Caco-2 (cell line): ENCODE results near the gene KIF16B. TPM values are rescaled to one million over a fixed set of nuclear protein-coding genes. Genes with fewer than 3 reads are reported as not detected.

Source experiments
- BruUV-seq: library from RNA; stranded (reverse); fragments of 400-500 nt; replicated peaks from 2 replicates; lab custom pipeline; 2021; lab: Mats Ljungman, UMichigan
- CTCF ChIA-PET: fragments of 300-600 bp; sonication (Branson Sonifier 250); formaldehyde crosslinking; loops from one replicate; lab custom pipeline; 2022; ENCODE audit warnings: antibody characterized with exemption; lab: Charles Lee
- POLR2A ChIA-PET: fragments of 300-600 bp; sonication (Branson Sonifier 250); formaldehyde crosslinking; loops from one replicate; lab custom pipeline; 2022; ENCODE audit warnings: antibody characterized with exemption; lab: Charles Lee
- DNase-seq, 2 experiments: peaks; one replicate each; pipeline versions ENCODE4 v3.0.0 to v3.0.0-alpha.2; 2020 to 2022
- H3K27me3 ChIP-seq: replicated peaks from 2 replicates; pipeline ENCODE4 v1.6.0; 2011; ENCODE audit warnings: low read length; ENCODE audit not compliant: control insufficient read depth, insufficient read depth
- H3K36me3 ChIP-seq: 2 replicates; pipeline ENCODE4 v1.5.1; 2011; ENCODE audit warnings: low read length; ENCODE audit not compliant: control insufficient read depth, insufficient read depth
- H3K4me1 ChIP-seq: fragments of 250-450 bp; sonication (Bioruptor Pico); 2 replicates; pipeline ENCODE4 v1.5.1; 2020; ENCODE audit warnings: mild to moderate bottlenecking
- H3K4me3 ChIP-seq: 2 replicates; pipeline ENCODE4 v1.5.1; 2011; ENCODE audit warnings: low read depth, mild to moderate bottlenecking, control low read depth, low read length
- H3K9me3 ChIP-seq: fragments of 250-450 bp; sonication (Bioruptor Pico); 2 replicates; pipeline ENCODE4 v1.5.1; 2020; ENCODE audit warnings: mild to moderate bottlenecking, moderate library complexity
- H3K27ac Mint-ChIP-seq: one replicate; pipeline ENCODE4 v1.8.0; 2022; ENCODE audit warnings: mixed read lengths; ENCODE audit not compliant: unreplicated experiment
- H3K27me3 Mint-ChIP-seq: one replicate; pipeline ENCODE4 v1.8.0; 2022; ENCODE audit warnings: mixed read lengths; ENCODE audit not compliant: insufficient read depth, unreplicated experiment
- H3K36me3 Mint-ChIP-seq: one replicate; pipeline ENCODE4 v1.8.0; 2022; ENCODE audit warnings: mild to moderate bottlenecking, mixed read lengths; ENCODE audit not compliant: insufficient read depth, unreplicated experiment
- H3K4me1 Mint-ChIP-seq: one replicate; pipeline ENCODE4 v1.8.0; 2022; ENCODE audit warnings: low read depth, mixed read lengths; ENCODE audit not compliant: unreplicated experiment
- H3K4me3 Mint-ChIP-seq: one replicate; pipeline ENCODE4 v1.8.0; 2022; ENCODE audit warnings: mild to moderate bottlenecking, moderate library complexity, mixed read lengths; ENCODE audit not compliant: unreplicated experiment
- H3K9me3 Mint-ChIP-seq: one replicate; pipeline ENCODE4 v1.8.0; 2022; ENCODE audit warnings: mixed read lengths; ENCODE audit not compliant: unreplicated experiment
- CTCF ChIP-seq, 2 experiments: fragments of 200-600 bp in 1 of 2; IDR thresholded peaks; 1 replicate in 1 of 2; 2 replicates in 1 of 2; pipeline versions ENCODE4 v1.5.1 to v1.8.0; 2011 to 2022; ENCODE audit warnings: antibody characterized with exemption in 1 of 2, control low read depth in 1 of 2, inconsistent platforms in 1 of 2, low read depth in 1 of 2, low read length in 1 of 2, mild to moderate bottlenecking in 1 of 2, moderate library complexity in 1 of 2; ENCODE audit not compliant: insufficient read depth in 1 of 2, severe bottlenecking in 1 of 2, unreplicated experiment in 1 of 2
- intact Hi-C: fragments of 100-400 bp; cut with micrococcal nuclease; formaldehyde crosslinking; loops from one replicate; pipeline ENCODE4 v1.10.0; 2022; ENCODE audit not compliant: unreplicated experiment
- total RNA-seq: library from RNA; stranded (reverse); gene quantifications from 2 replicates; pipeline ENCODE4 v1.2.3, GENCODE V29; 2022

The KIF16B gene
- total RNA-seq, 1 experiment from 2014 or later, result 11.3 TPM

- no peaks in the 10 kb centered on the region for H3K36me3 Mint-ChIP-seq
- peaks cover 14% of the 10 kb centered on the region for H3K4me1 Mint-ChIP-seq
- Histone ChIP-seq H3K4me1 (no peaks in the 10 kb centered on the region), H3K27me3 (no peaks in the 10 kb centered on the region), H3K9me3 (no peaks in the 10 kb centered on the region), H3K36me3 (no peaks in the 10 kb centered on the region), H3K4me3 (no peak overlapping the region)
- H3K4me3 Mint-ChIP-seq, result no peak overlapping the region
- no peak for DNase-seq
- H3K27ac Mint-ChIP-seq, result no peak overlapping the region
- H3K27me3 Mint-ChIP-seq, result no peaks in the 10 kb centered on the region
- ChIA-PET POLR2A (no interaction called here), CTCF (no interaction called here)
- no TSS peak for BruUV-seq
- intact Hi-C loops, result no loop called here
- no peak for TF ChIP-seq CTCF (IDR thresholded peaks at IDR 0.05; ENCODE audit: insufficient read depth in 1 of 2, low read depth in 1 of 2, low read length in 1 of 2, severe bottlenecking in 1 of 2, unreplicated experiment in 1 of 2)
- H3K9me3 Mint-ChIP-seq, result no peaks in the 10 kb centered on the region
Measured at GRCh38 chr20:16537918-16538317, 35.3 kb downstream of the KIF16B start.

GRCh38 chr20:16537025-16537665, 36.1 kb downstream of the KIF16B start:
- TF ChIP-seq CTCF (IDR thresholded peaks at IDR 0.05; ENCODE audit: insufficient read depth in 1 of 2, low read depth in 1 of 2, low read length in 1 of 2, severe bottlenecking in 1 of 2, unreplicated experiment in 1 of 2), result no peak
- POLR2A ChIA-PET, result no interaction called here
- H3K9me3 Mint-ChIP-seq, result no peaks in the 10 kb centered on the region

GRCh38 chr20:16535277-16535676, 38.0 kb downstream of the KIF16B start:
- no peak for TF ChIP-seq CTCF (IDR thresholded peaks at IDR 0.05; ENCODE audit: insufficient read depth in 1 of 2, low read depth in 1 of 2, low read length in 1 of 2, severe bottlenecking in 1 of 2, unreplicated experiment in 1 of 2)
- Mint-ChIP-seq H3K4me1 (peaks cover 7% of the 10 kb centered on the region), H3K9me3 (no peaks in the 10 kb centered on the region), H3K27ac (no peak overlapping the region), H3K27me3 (no peaks in the 10 kb centered on the region), H3K36me3 (no peaks in the 10 kb centered on the region), H3K4me3 (no peak overlapping the region)
- H3K9me3 ChIP-seq, result no peaks in the 10 kb centered on the region
- no peak for DNase-seq
- no peak overlapping the region for H3K4me3 ChIP-seq
- ChIA-PET POLR2A (no interaction called here), CTCF (no interaction called here)
- no peaks in the 10 kb centered on the region for H3K27me3 ChIP-seq
- intact Hi-C loops, result no loop called here
- H3K36me3 ChIP-seq, result no peaks in the 10 kb centered on the region
- no peaks in the 10 kb centered on the region for H3K4me1 ChIP-seq
- BruUV-seq, result no TSS peak

More at GRCh38 chr20:16537025-16537665, 36.1 kb downstream of the KIF16B start:
- H3K27me3 ChIP-seq, result no peaks in the 10 kb centered on the region
- H3K4me1 ChIP-seq, result no peaks in the 10 kb centered on the region
- no peak for DNase-seq
- H3K36me3 ChIP-seq, result no peaks in the 10 kb centered on the region
- H3K4me3 Mint-ChIP-seq, result no peak overlapping the region
- no TSS peak for BruUV-seq
- intact Hi-C loops, result no loop called here
- CTCF ChIA-PET, result no interaction called here
- H3K4me1 Mint-ChIP-seq, result peaks cover 7% of the 10 kb centered on the region
- no peaks in the 10 kb centered on the region for H3K27me3 Mint-ChIP-seq
- no peaks in the 10 kb centered on the region for H3K9me3 ChIP-seq
- no peak overlapping the region for H3K27ac Mint-ChIP-seq
- no peaks in the 10 kb centered on the region for H3K36me3 Mint-ChIP-seq
- no peak overlapping the region for H3K4me3 ChIP-seq
